CD14-positive monocyte (primary cell): ENCODE data around the gene OSBPL1A. TPM values are rescaled to one million over a fixed set of nuclear protein-coding genes. Genes with fewer than 3 reads are reported as not detected.
A peak's percentile ranks its signal among the peaks of the same experiment; 100 is the strongest.

Source experiments
- DNase-seq, 3 donors: peaks; one replicate each; pipeline ENCODE4 v3.0.0-alpha.2; 2011 to 2022
- H2AFZ ChIP-seq: 2 replicates; pipeline ENCODE4 v1.6.0; 2012; ENCODE audit warnings: mild to moderate bottlenecking, low read depth, low read length, inconsistent platforms; ENCODE audit not compliant: insufficient read depth, poor library complexity, severe bottlenecking
- H3K27ac ChIP-seq, 2 donors: 1 replicate in 1 of 2; 2 replicates in 1 of 2; pipeline ENCODE4 v1.5.1; 2012 to 2013; ENCODE audit warnings: low read length in 2 of 2, control low read depth in 1 of 2, inconsistent platforms in 1 of 2, low read depth in 1 of 2, mild to moderate bottlenecking in 1 of 2
- H3K27me3 ChIP-seq, 2 donors: one replicate each; pipeline versions ENCODE4 v1.6.0 to v1.6.1; 2011 to 2013; ENCODE audit warnings: low read length in 2 of 2; ENCODE audit not compliant: control insufficient read depth in 2 of 2, insufficient read depth in 2 of 2
- H3K36me3 ChIP-seq, 2 donors: replicated peaks in 1 of 2; 1 replicate in 1 of 2; 2 replicates in 1 of 2; pipeline versions ENCODE4 v1.5.1 to v1.6.1; 2012 to 2013; ENCODE audit warnings: low read length in 2 of 2, control low read depth in 1 of 2, inconsistent platforms in 1 of 2, mild to moderate bottlenecking in 1 of 2; ENCODE audit not compliant: insufficient read depth in 2 of 2, control insufficient read depth in 1 of 2
- H3K4me1 ChIP-seq, 2 donors: 1 replicate in 1 of 2; 2 replicates in 1 of 2; pipeline versions ENCODE4 v1.5.1 to v1.6.1; 2012 to 2013; ENCODE audit warnings: low read length in 2 of 2, control low read depth in 1 of 2, inconsistent platforms in 1 of 2, mild to moderate bottlenecking in 1 of 2, moderate library complexity in 1 of 2; ENCODE audit not compliant: insufficient read depth in 2 of 2, control insufficient read depth in 1 of 2
- H3K4me2 ChIP-seq: replicated peaks from 2 replicates; pipeline ENCODE3; 2012; ENCODE audit warnings: low read length, moderate library complexity, mild to moderate bottlenecking; ENCODE audit not compliant: poor library complexity, severe bottlenecking; ENCODE audit errors: extremely low read depth
- H3K4me3 ChIP-seq, 3 experiments: fragments of 200-600 bp in 1 of 3; sonication (generic) in 1 of 3; replicated peaks in 1 of 3; 1 replicate in 2 of 3; 2 replicates in 1 of 3; pipeline ENCODE4 v1.5.1; 2011 to 2013; ENCODE audit warnings: low read length in 3 of 3, mild to moderate bottlenecking in 3 of 3, control low read depth in 2 of 3, low read depth in 2 of 3, inconsistent platforms in 1 of 3, moderate library complexity in 1 of 3
- H3K79me2 ChIP-seq: 2 replicates; pipeline ENCODE4 v1.6.0; 2012; ENCODE audit warnings: mild to moderate bottlenecking, control low read depth, inconsistent platforms, low read length, moderate library complexity; ENCODE audit not compliant: insufficient read depth
- H3K9ac ChIP-seq: 2 replicates; pipeline ENCODE4 v1.6.0; 2017; ENCODE audit warnings: low read length, mild to moderate bottlenecking; ENCODE audit not compliant: insufficient read depth, poor library complexity, severe bottlenecking
- H3K9me3 ChIP-seq, 2 donors: replicated peaks in 1 of 2; 1 replicate in 1 of 2; 2 replicates in 1 of 2; pipeline versions ENCODE4 v1.5.1 to v1.6.1; 2012 to 2013; ENCODE audit warnings: low read length in 2 of 2, control low read depth in 1 of 2; ENCODE audit not compliant: control insufficient read depth in 1 of 2, insufficient read depth in 1 of 2
- H4K20me1 ChIP-seq: 2 replicates; pipeline ENCODE4 v1.6.0; 2012; ENCODE audit warnings: mild to moderate bottlenecking, low read length, control low read depth, moderate library complexity; ENCODE audit not compliant: insufficient read depth
- H3K27ac Mint-ChIP-seq, 7 donors: one replicate each; pipeline ENCODE4 v1.8.0; 2020; ENCODE audit warnings: mild to moderate bottlenecking in 7 of 7, mixed read lengths in 7 of 7, moderate library complexity in 6 of 7, inconsistent platforms in 2 of 7
- H3K27me3 Mint-ChIP-seq, 3 donors: one replicate each; pipeline ENCODE4 v1.8.0; 2021 to 2022; ENCODE audit warnings: low read depth in 3 of 3, mild to moderate bottlenecking in 3 of 3, mixed read lengths in 3 of 3, moderate library complexity in 3 of 3, inconsistent platforms in 1 of 3
- H3K36me3 Mint-ChIP-seq, 2 donors: one replicate each; pipeline ENCODE4 v1.8.0; 2020; ENCODE audit warnings: mixed read lengths in 2 of 2, inconsistent platforms in 1 of 2, mild to moderate bottlenecking in 1 of 2
- H3K4me1 Mint-ChIP-seq: one replicate; pipeline ENCODE4 v1.8.0; 2020; ENCODE audit warnings: mild to moderate bottlenecking, mixed read lengths
- H3K4me3 Mint-ChIP-seq, 2 donors: one replicate each; pipeline ENCODE4 v1.8.0; 2020; ENCODE audit warnings: mild to moderate bottlenecking in 2 of 2, mixed read lengths in 2 of 2, moderate library complexity in 1 of 2
- H3K9me3 Mint-ChIP-seq, 7 donors: one replicate each; pipeline ENCODE4 v1.8.0; 2020 to 2022; ENCODE audit warnings: mixed read lengths in 7 of 7, mild to moderate bottlenecking in 6 of 7, moderate library complexity in 6 of 7, inconsistent platforms in 2 of 7
- WGBS: methylation state at CpG from one replicate; pipeline ENCODE4 v1.1.5; 2013; ENCODE audit warnings: missing lambda C conversion rate; ENCODE audit not compliant: insufficient coverage; 5-methylcytosine and 5-hydroxymethylcytosine counted together
- intact Hi-C, 2 donors: fragments of 100-400 bp; cut with micrococcal nuclease; formaldehyde crosslinking; loops; one replicate each; pipeline versions ENCODE4 v1.15.0 to v1.15.1; 2023
- polyA plus RNA-seq, 3 donors: library from polyadenylated mRNA; depleted of rRNA in 1 of 3; unstranded in 2 of 3; stranded (reverse) in 1 of 3; fragments of 300-500 nt in 2 of 3; fragments of >200 nt in 1 of 3; fragmentation: Illumina TruSeq in 2 of 3; gene quantifications; 1 replicate in 2 of 3; 2 replicates in 1 of 3; pipeline ENCODE4 v1.2.3, GENCODE V29; 2012 to 2021
- TF ChIP-seq, protein P1 (sequence below): fragments of 200-600 bp; IDR thresholded peaks from one replicate; pipeline ENCODE4 v1.8.0; 2022; ENCODE audit warnings: antibody characterized with exemption, mild to moderate bottlenecking

OSBPL1A gene
- polyA plus RNA-seq, 3 donors = 6.3 to 9.1 (median 7.1) TPM

DNA sequence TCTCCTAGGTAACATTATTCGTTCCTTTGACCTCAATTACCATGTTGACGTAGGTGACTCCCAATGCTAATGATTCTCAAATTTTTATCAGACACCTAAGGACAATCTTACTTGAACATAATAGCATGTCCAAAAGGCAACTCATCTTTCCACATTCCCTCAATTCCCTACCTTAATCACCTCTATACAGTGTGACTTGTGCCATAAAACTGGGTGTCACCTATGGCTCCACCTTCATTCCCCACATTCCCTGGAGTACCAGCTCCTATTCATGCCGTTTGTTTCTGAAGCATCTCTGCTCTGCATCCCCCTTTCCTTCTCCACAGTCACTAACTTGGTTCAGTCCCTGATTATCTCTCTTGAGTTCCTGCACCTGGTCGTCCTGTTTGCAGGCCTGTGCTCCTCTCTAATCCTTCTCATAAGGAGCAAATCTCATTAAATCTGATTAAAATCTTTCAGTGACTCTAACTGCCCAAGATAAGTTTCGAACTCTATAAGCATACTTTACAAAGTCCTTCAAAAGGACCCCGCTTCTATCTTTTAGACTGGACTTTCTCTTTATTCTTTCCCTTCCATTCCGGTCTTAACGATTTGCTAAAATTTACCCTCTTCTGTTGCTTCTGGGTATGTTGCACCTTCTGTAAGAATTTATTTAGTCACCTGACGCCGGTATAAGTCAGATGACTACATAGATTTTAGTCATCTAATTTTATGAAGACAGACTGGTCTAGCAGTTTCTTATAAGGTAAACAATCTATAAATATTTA, 128.7 kb downstream of the OSBPL1A start:
- Mint-ChIP-seq H3K36me3 (peaks cover 19 to 20% of the 10 kb centered on the region in 2 donors), H3K4me3 (no peak overlapping the region), H3K9me3 (peaks cover 0 to 4% (median 1%) of the 10 kb centered on the region in 7 donors), H3K27ac (no peak overlapping the region), H3K27me3 (peaks cover 7 to 18% (median 16%) of the 10 kb centered on the region in 3 donors), H3K4me1 (peaks cover 30% of the 10 kb centered on the region)
- Histone ChIP-seq H3K27ac (no peak overlapping the region), H3K4me3 (no peak overlapping the region), H3K79me2 (no peaks in the 10 kb centered on the region), H3K9me3 (no peaks in the 10 kb centered on the region), H3K4me1 (peaks cover 23 to 26% of the 10 kb centered on the region in 2 donors), H3K4me2 (no peak overlapping the region), H3K27me3 (peaks cover 5 to 17% of the 10 kb centered on the region in 2 donors), H2AFZ (no peak overlapping the region), H4K20me1 (no peaks in the 10 kb centered on the region), H3K36me3 (peaks cover 0 to 3% of the 10 kb centered on the region in 2 donors), H3K9ac (no peak overlapping the region)
- 98% methylated on average over 4 of the region's 10 CpGs for WGBS
- TF ChIP-seq, protein P1, sequence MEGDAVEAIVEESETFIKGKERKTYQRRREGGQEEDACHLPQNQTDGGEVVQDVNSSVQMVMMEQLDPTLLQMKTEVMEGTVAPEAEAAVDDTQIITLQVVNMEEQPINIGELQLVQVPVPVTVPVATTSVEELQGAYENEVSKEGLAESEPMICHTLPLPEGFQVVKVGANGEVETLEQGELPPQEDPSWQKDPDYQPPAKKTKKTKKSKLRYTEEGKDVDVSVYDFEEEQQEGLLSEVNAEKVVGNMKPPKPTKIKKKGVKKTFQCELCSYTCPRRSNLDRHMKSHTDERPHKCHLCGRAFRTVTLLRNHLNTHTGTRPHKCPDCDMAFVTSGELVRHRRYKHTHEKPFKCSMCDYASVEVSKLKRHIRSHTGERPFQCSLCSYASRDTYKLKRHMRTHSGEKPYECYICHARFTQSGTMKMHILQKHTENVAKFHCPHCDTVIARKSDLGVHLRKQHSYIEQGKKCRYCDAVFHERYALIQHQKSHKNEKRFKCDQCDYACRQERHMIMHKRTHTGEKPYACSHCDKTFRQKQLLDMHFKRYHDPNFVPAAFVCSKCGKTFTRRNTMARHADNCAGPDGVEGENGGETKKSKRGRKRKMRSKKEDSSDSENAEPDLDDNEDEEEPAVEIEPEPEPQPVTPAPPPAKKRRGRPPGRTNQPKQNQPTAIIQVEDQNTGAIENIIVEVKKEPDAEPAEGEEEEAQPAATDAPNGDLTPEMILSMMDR = no peak
- DNase-seq = no peak
- intact Hi-C loops = no loop called here

DNA sequence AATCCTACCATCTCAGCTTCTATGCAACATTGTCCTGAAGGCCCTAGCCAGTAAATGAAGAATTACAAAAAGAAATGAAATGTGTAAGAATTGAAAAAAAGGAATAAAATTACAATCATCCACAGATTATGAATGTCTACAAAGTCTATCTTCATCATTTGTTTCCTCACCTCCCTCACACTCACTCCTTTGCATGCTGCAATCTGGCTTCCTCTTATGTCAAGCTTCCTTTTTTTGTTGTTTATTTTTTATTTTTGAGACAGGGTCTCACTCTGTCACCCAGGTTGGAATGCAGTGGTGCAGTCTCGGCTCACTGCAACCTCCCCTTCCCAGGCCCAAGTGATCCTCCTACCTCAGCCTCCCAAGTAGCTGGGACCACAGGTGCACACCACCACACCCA, 129.7 kb downstream of the OSBPL1A start:
- Histone ChIP-seq H3K27ac (no peak overlapping the region), H3K9ac (no peak overlapping the region), H3K9me3 (no peaks in the 10 kb centered on the region), H3K4me3 (no peak overlapping the region), H3K27me3 (peaks cover 5 to 17% of the 10 kb centered on the region in 2 donors), H3K36me3 (peaks cover 0 to 6% of the 10 kb centered on the region in 2 donors), H3K4me1 (peaks cover 17 to 21% of the 10 kb centered on the region in 2 donors), H2AFZ (no peak overlapping the region), H4K20me1 (no peaks in the 10 kb centered on the region), H3K79me2 (no peaks in the 10 kb centered on the region), H3K4me2 (no peak overlapping the region)
- H3K27ac Mint-ChIP-seq = peak overlapping the region in 5 of 7 donors; percentile 15 to 78 (median 44)
- peaks cover 16 to 19% of the 10 kb centered on the region in 2 donors for H3K36me3 Mint-ChIP-seq
- H3K4me3 Mint-ChIP-seq = peak overlapping the region in 1 of 2 donors; percentile 63
- peaks cover 24% of the 10 kb centered on the region for H3K4me1 Mint-ChIP-seq
- DNase-seq = peak in 1 of 3 donors; percentile 4
- no CpG with 5 or more reads among the region's 1 CpG for WGBS
- intact Hi-C loops = no loop called here
- H3K9me3 Mint-ChIP-seq = peaks cover 0 to 4% (median 1%) of the 10 kb centered on the region in 7 donors
- TF ChIP-seq, protein P1 = no peak
- H3K27me3 Mint-ChIP-seq = peaks cover 7 to 18% (median 16%) of the 10 kb centered on the region in 3 donors
